ENCODE results near the gene APOBEC3H. TPM values are rescaled to one million over a fixed set of nuclear protein-coding genes. Genes with fewer than 3 reads are reported as not detected.
"Not testable (repeated sequence)": the region's sequence is repeated elsewhere in the genome, so short reads cannot be mapped to it uniquely, and the experiment has no call there.

The APOBEC3H gene
- total and polyA plus RNA-seq, 2 experiments from 2014 or later: not detected

GRCh38 chr22:39063904-39064303 lies 33.1 kb upstream of the APOBEC3H start:
- not testable (repeated sequence) for H3K27ac ChIP-seq; H3K27me3 ChIP-seq; DNase-seq (ENCODE audit: low spot score); H4K20me1 ChIP-seq (ENCODE audit: insufficient read depth, poor library complexity, severe bottlenecking); H3K4me3 ChIP-seq; H3K4me2 ChIP-seq; H3K9me3 ChIP-seq (ENCODE audit: low read depth); H3K9me2 ChIP-seq (replicated peaks; ENCODE audit: insufficient read depth); H3K4me1 ChIP-seq (ENCODE audit: insufficient read depth); H3K36me3 ChIP-seq (replicated peaks; ENCODE audit: insufficient read depth, low read depth); H3K79me2 ChIP-seq; H2AFZ ChIP-seq
- 96% methylated on average over 8 of the region's 8 CpGs for WGBS (ENCODE audit: low lambda C conversion rate, missing lambda C conversion rate)

GRCh38 chr22:39066442-39067276 lies 30.4 kb upstream of the APOBEC3H start:
- not testable (repeated sequence) for H3K36me3 ChIP-seq (replicated peaks; ENCODE audit: insufficient read depth, low read depth); H3K27me3 ChIP-seq; H3K9me2 ChIP-seq (replicated peaks; ENCODE audit: insufficient read depth); H3K27ac ChIP-seq; H3K4me2 ChIP-seq; H4K20me1 ChIP-seq (ENCODE audit: insufficient read depth, poor library complexity, severe bottlenecking); H3K79me2 ChIP-seq; H3K9me3 ChIP-seq (ENCODE audit: low read depth); DNase-seq (ENCODE audit: low spot score); H2AFZ ChIP-seq; H3K4me3 ChIP-seq; H3K4me1 ChIP-seq (ENCODE audit: insufficient read depth)
- WGBS (ENCODE audit: low lambda C conversion rate, missing lambda C conversion rate): 80% methylated on average over 9 of the region's 9 CpGs

GRCh38 chr22:39068033-39068785 lies 28.8 kb upstream of the APOBEC3H start:
- Histone ChIP-seq H3K27me3 (no peaks in the 10 kb centered on the region), H3K36me3 (replicated peaks; ENCODE audit: insufficient read depth, low read depth) (no peaks in the 10 kb centered on the region), H2AFZ (no peak overlapping the region), H3K4me3 (no peak overlapping the region), H3K4me2 (no peak overlapping the region), H4K20me1 (ENCODE audit: insufficient read depth, poor library complexity, severe bottlenecking) (no peaks in the 10 kb centered on the region), H3K79me2 (no peaks in the 10 kb centered on the region), H3K9me2 (replicated peaks; ENCODE audit: insufficient read depth) (no peaks in the 10 kb centered on the region), H3K9me3 (ENCODE audit: low read depth) (no peaks in the 10 kb centered on the region), H3K4me1 (ENCODE audit: insufficient read depth) (no peaks in the 10 kb centered on the region), H3K27ac (no peak overlapping the region)
- no peak for TF ChIP-seq EZH2 (IDR thresholded peaks at IDR 0.05; ENCODE audit: borderline replicate concordance)
- no peak for TF ChIP-seq CTCF (IDR thresholded peaks at IDR 0.05; ENCODE audit: poor library complexity)
- TF ChIP-seq EZH2phosphoT487 (IDR thresholded peaks at IDR 0.05; ENCODE audit: low read depth, severe bottlenecking, unreplicated experiment): no peak
- no peak for DNase-seq (ENCODE audit: low spot score)
- WGBS (ENCODE audit: low lambda C conversion rate, missing lambda C conversion rate): 34% methylated on average over 13 of the region's 13 CpGs

- no peak overlapping the region for H3K4me2 ChIP-seq
- H3K27ac ChIP-seq: no peak overlapping the region
- no peak for TF ChIP-seq EZH2 (IDR thresholded peaks at IDR 0.05; ENCODE audit: borderline replicate concordance)
- H3K4me1 ChIP-seq (ENCODE audit: insufficient read depth): no peaks in the 10 kb centered on the region
- DNase-seq (ENCODE audit: low spot score): no peak
- no peak overlapping the region for H3K4me3 ChIP-seq
- H2AFZ ChIP-seq: no peak overlapping the region
- no peaks in the 10 kb centered on the region for H3K27me3 ChIP-seq
- no peaks in the 10 kb centered on the region for H3K36me3 ChIP-seq (replicated peaks; ENCODE audit: insufficient read depth, low read depth)
- H3K9me2 ChIP-seq (replicated peaks; ENCODE audit: insufficient read depth): no peaks in the 10 kb centered on the region
- H3K79me2 ChIP-seq: no peaks in the 10 kb centered on the region
- no peaks in the 10 kb centered on the region for H4K20me1 ChIP-seq (ENCODE audit: insufficient read depth, poor library complexity, severe bottlenecking)
- WGBS (ENCODE audit: low lambda C conversion rate, missing lambda C conversion rate): 87% methylated on average over 7 of the region's 7 CpGs
- no peaks in the 10 kb centered on the region for H3K9me3 ChIP-seq (ENCODE audit: low read depth)
Measured at GRCh38 chr22:39070186-39070585, 26.9 kb upstream of the APOBEC3H start.

- H3K4me2 ChIP-seq; H3K9me2 ChIP-seq (replicated peaks; ENCODE audit: insufficient read depth); H4K20me1 ChIP-seq (ENCODE audit: insufficient read depth, poor library complexity, severe bottlenecking); DNase-seq (ENCODE audit: low spot score); H3K27me3 ChIP-seq; H3K36me3 ChIP-seq (replicated peaks; ENCODE audit: insufficient read depth, low read depth); H3K9me3 ChIP-seq (ENCODE audit: low read depth); H3K4me1 ChIP-seq (ENCODE audit: insufficient read depth); H2AFZ ChIP-seq; H3K27ac ChIP-seq; H3K4me3 ChIP-seq; H3K79me2 ChIP-seq: not testable (repeated sequence)
- 81% methylated on average over 7 of the region's 7 CpGs for WGBS (ENCODE audit: low lambda C conversion rate, missing lambda C conversion rate)
Measured at GRCh38 chr22:39072581-39072981, 24.5 kb upstream of the APOBEC3H start.

Data from hepatocyte (in vitro differentiated cells).